Osteoblast (primary cell): ENCODE data around the gene MAN2A2. TPM values are rescaled to one million over a fixed set of nuclear protein-coding genes. Genes with fewer than 3 reads are reported as not detected.

ENCODE experiments used
- DNase-seq: peaks from one replicate; pipeline ENCODE4 v3.0.0; 2011; ENCODE audit warnings: low spot score, mixed read lengths; ENCODE audit not compliant: insufficient read length; ENCODE audit errors: missing footprints
- H2AFZ ChIP-seq: 2 replicates; pipeline ENCODE4 v1.6.0; 2011; ENCODE audit warnings: mild to moderate bottlenecking, low read length
- H3K27ac ChIP-seq: 2 replicates; pipeline ENCODE4 v1.5.1; 2011; ENCODE audit warnings: mild to moderate bottlenecking, low read depth, low read length, moderate library complexity
- H3K27me3 ChIP-seq: 2 replicates; pipeline ENCODE4 v1.6.0; 2012; ENCODE audit warnings: mild to moderate bottlenecking, control low read depth, inconsistent platforms, low read length, moderate library complexity; ENCODE audit not compliant: insufficient read depth
- H3K36me3 ChIP-seq: 2 replicates; pipeline ENCODE4 v1.5.1; 2011; ENCODE audit warnings: mild to moderate bottlenecking, low read length, control low read depth, moderate library complexity; ENCODE audit not compliant: insufficient read depth
- H3K4me1 ChIP-seq: 2 replicates; pipeline ENCODE4 v1.5.1; 2011; ENCODE audit warnings: mild to moderate bottlenecking, low read length, control low read depth, moderate library complexity; ENCODE audit not compliant: insufficient read depth
- H3K4me2 ChIP-seq: 2 replicates; pipeline ENCODE4 v1.6.0; 2011; ENCODE audit warnings: mild to moderate bottlenecking, low read length; ENCODE audit not compliant: insufficient read depth
- H3K4me3 ChIP-seq: fragments of 200-600 bp; sonication (generic); 3 replicates; pipeline ENCODE4 v1.5.1; 2012; ENCODE audit warnings: mild to moderate bottlenecking, low read length, inconsistent platforms; ENCODE audit not compliant: insufficient read depth
- H3K79me2 ChIP-seq: 2 replicates; pipeline ENCODE4 v1.6.0; 2012; ENCODE audit warnings: mild to moderate bottlenecking, low read length, control low read depth, inconsistent platforms; ENCODE audit not compliant: insufficient read depth
- H3K9me3 ChIP-seq: 2 replicates; pipeline ENCODE4 v1.5.1; 2011; ENCODE audit warnings: low read depth, low read length, control low read depth
- H4K20me1 ChIP-seq: 2 replicates; pipeline ENCODE4 v1.6.0; 2012; ENCODE audit warnings: mild to moderate bottlenecking, low read length, control low read depth; ENCODE audit not compliant: insufficient read depth
- CTCF ChIP-seq: IDR thresholded peaks from 2 replicates; pipeline ENCODE4 v1.5.1; 2011; ENCODE audit warnings: mild to moderate bottlenecking, low read depth, low read length, moderate library complexity; ENCODE audit errors: extremely low read depth
- total RNA-seq: library from RNA; depleted of rRNA; stranded (reverse); fragments of >200 nt; gene quantifications from 2 replicates; pipeline ENCODE4 v1.2.3, GENCODE V29; 2012

MAN2A2 gene
- total RNA-seq, 1 donor: 15.2 TPM

DNA sequence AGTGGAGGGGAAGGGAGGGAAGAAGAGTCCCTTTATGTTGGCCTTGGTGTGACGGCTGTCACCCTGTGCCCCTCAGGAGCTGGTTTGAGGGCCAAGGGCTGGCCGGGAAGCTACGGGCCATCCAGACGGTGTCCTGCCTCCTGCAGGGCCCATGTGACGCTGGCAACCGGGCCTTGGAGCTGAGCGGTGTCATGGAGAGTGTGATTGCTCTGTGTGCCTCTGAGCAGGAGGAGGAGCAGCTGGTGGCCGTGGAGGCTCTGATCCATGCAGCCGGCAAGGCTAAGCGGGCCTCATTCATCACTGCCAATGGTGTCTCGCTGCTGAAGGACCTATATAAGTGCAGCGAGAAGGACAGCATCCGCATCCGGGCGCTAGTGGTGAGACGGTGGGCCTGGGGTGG, 43.4 kb downstream of the MAN2A2 start:
- H3K4me3 ChIP-seq: no peak overlapping the region
- TF ChIP-seq CTCF: no peak
- H3K36me3 ChIP-seq: peaks cover 80% of the 10 kb centered on the region
- H3K4me1 ChIP-seq: peaks cover 8% of the 10 kb centered on the region
- H2AFZ ChIP-seq: no peak overlapping the region
- peak; percentile 82 for DNase-seq
- H3K27ac ChIP-seq: no peak overlapping the region
- no peaks in the 10 kb centered on the region for H3K79me2 ChIP-seq
- no peaks in the 10 kb centered on the region for H3K27me3 ChIP-seq
- no peaks in the 10 kb centered on the region for H3K9me3 ChIP-seq
- no peak overlapping the region for H3K4me2 ChIP-seq
- no peaks in the 10 kb centered on the region for H4K20me1 ChIP-seq

GRCh38 chr15:90946941-90947576, 44.0 kb downstream of the MAN2A2 start:
- H3K4me3 ChIP-seq: no peak overlapping the region
- no peaks in the 10 kb centered on the region for H3K79me2 ChIP-seq
- H2AFZ ChIP-seq: no peak overlapping the region
- H3K9me3 ChIP-seq: no peaks in the 10 kb centered on the region
- no peaks in the 10 kb centered on the region for H3K27me3 ChIP-seq
- H3K27ac ChIP-seq: no peak overlapping the region
- DNase-seq: peak; percentile 69
- no peak overlapping the region for H3K4me2 ChIP-seq
- peaks cover 82% of the 10 kb centered on the region for H3K36me3 ChIP-seq
- no peaks in the 10 kb centered on the region for H4K20me1 ChIP-seq
- peaks cover 8% of the 10 kb centered on the region for H3K4me1 ChIP-seq
- no peak for TF ChIP-seq CTCF

DNA sequence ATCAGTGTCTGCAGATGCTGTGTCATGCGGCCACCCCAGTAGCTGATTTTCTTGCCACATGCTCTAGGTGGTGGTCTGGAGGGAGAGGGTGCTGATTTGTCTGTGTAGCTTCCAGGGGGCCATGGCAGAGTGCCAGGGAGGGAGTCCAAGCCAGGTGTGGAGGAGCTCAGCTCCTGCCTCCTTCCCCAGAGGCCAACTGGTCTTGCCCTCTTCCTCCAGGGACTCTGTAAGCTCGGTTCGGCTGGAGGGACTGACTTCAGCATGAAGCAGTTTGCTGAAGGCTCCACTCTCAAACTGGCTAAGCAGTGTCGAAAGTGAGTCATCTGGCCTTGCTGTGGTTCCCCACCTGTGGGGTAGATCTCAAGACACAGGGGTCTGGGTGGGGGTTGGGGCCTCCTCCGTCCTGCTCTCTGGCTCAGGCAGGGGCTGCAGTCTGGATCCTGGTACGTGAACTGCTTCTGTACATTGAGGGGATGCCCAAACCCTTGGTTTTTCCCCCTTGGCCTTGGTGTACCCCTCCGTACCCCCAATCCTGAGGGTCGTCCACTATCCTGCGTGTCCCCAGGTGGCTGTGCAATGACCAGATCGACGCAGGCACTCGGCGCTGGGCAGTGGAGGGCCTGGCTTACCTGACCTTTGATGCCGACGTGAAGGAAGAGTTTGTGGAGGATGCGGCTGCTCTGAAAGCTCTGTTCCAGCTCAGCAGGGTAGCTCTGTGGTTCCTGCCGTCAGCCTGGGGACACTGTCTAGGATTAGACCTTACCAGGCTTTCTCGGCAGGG, 44.7 kb downstream of the MAN2A2 start:
- no peaks in the 10 kb centered on the region for H3K79me2 ChIP-seq
- no peaks in the 10 kb centered on the region for H3K27me3 ChIP-seq
- TF ChIP-seq CTCF: no peak
- H3K4me3 ChIP-seq: no peak overlapping the region
- no peak for DNase-seq
- H3K4me2 ChIP-seq: no peak overlapping the region
- H3K4me1 ChIP-seq: peaks cover 8% of the 10 kb centered on the region
- H3K36me3 ChIP-seq: peaks cover 81% of the 10 kb centered on the region
- no peak overlapping the region for H3K27ac ChIP-seq
- no peaks in the 10 kb centered on the region for H3K9me3 ChIP-seq
- no peaks in the 10 kb centered on the region for H4K20me1 ChIP-seq
- H2AFZ ChIP-seq: no peak overlapping the region

DNA sequence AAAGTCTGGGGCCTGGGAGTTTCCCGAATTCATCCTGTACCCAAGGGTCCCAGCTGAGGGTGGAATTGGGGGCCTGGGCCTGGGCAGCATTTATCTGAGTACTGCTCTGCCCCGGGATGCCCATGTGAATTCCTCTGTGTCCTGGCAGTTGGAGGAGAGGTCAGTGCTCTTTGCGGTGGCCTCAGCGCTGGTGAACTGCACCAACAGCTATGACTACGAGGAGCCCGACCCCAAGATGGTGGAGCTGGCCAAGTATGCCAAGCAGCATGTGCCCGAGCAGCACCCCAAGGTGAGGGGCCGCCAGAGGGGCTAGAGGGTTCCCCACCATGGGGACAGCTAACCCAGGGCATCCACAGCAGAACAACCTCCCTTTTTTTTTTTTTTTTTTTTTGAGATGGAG, 45.4 kb downstream of the MAN2A2 start:
- H3K27me3 ChIP-seq: no peaks in the 10 kb centered on the region
- no peak overlapping the region for H3K4me3 ChIP-seq
- H3K79me2 ChIP-seq: no peaks in the 10 kb centered on the region
- no peak overlapping the region for H2AFZ ChIP-seq
- peaks cover 80% of the 10 kb centered on the region for H3K36me3 ChIP-seq
- H3K9me3 ChIP-seq: no peaks in the 10 kb centered on the region
- no peak overlapping the region for H3K27ac ChIP-seq
- no peak for DNase-seq
- no peaks in the 10 kb centered on the region for H4K20me1 ChIP-seq
- no peak for TF ChIP-seq CTCF
- no peak overlapping the region for H3K4me2 ChIP-seq
- peaks cover 8% of the 10 kb centered on the region for H3K4me1 ChIP-seq
